K562 (cell line): ENCODE results near the gene PTRHD1. TPM values are rescaled to one million over a fixed set of nuclear protein-coding genes. Genes with fewer than 3 reads are reported as not detected.

Experiments
- ATAC-seq: fragments of 200-7000 bp; cut with Tn5 transposase; 3 replicates; pipeline ENCODE4 v1.9.1; 2020; ENCODE audit warnings: moderate library complexity
- BruUV-seq: library from RNA; stranded (reverse); fragments of 400-500 nt; replicated peaks from 2 replicates; lab custom pipeline; 2021; lab: Mats Ljungman, UMichigan
- CTCF ChIA-PET: fragments of 300-600 bp; formaldehyde crosslinking; extraction: SDS; loops from one replicate; lab custom pipeline; 2021; ENCODE audit warnings: low intra/inter-chr PET ratio; lab: Yijun Ruan, JAX
- POLR2A ChIA-PET: fragments of 300-600, 350-650 bp; sonication (Branson Sonifier 250); formaldehyde crosslinking; extraction: SDS; loops from one replicate; lab custom pipeline; 2021; ENCODE audit warnings: antibody characterized with exemption, inconsistent platforms; lab: Yijun Ruan, JAX
- DNase-seq, 4 experiments: peaks; one replicate each; pipeline versions ENCODE4 v3.0.0 to v3.0.0-alpha.2; 2011 to 2018; ENCODE audit warnings: low spot score in 3 of 4, mixed read lengths in 3 of 4; ENCODE audit errors: extremely low read depth in 1 of 4
- FAIRE-seq: peaks from 2 replicates; lab custom pipeline; 2011; peaks lifted over from hg19 to GRCh38; lab: Jason Lieb, UNC
- H2AFZ ChIP-seq: 2 replicates; pipeline ENCODE4 v1.6.0; 2011; ENCODE audit warnings: low read depth, low read length, control low read depth, inconsistent platforms
- H3K27ac ChIP-seq: fragments of 200-600 bp; 3 replicates; pipeline ENCODE4 v1.8.0; 2011; ENCODE audit warnings: low read depth, mild to moderate bottlenecking, control low read depth, inconsistent platforms, low read length, moderate library complexity, mixed read lengths; ENCODE audit errors: extremely low read depth
- H3K27me3 ChIP-seq, 2 experiments: fragments of 300-600 bp in 1 of 2; 2 replicates in 1 of 2; 3 replicates in 1 of 2; pipeline versions ENCODE4 v1.6.0 to v1.8.0; 2011; ENCODE audit warnings: inconsistent platforms in 2 of 2, low read length in 2 of 2, mild to moderate bottlenecking in 1 of 2, mixed read lengths in 1 of 2, moderate library complexity in 1 of 2; ENCODE audit not compliant: control insufficient read depth in 2 of 2, insufficient read depth in 2 of 2
- H3K36me3 ChIP-seq: fragments of 300-600 bp; 3 replicates; pipeline ENCODE4 v1.8.0; 2011; ENCODE audit warnings: mild to moderate bottlenecking, low read length, inconsistent platforms; ENCODE audit not compliant: control insufficient read depth, insufficient read depth
- H3K4me1 ChIP-seq, 2 experiments: fragments of 200-600 bp in 1 of 2; replicated peaks in 1 of 2; 2 replicates in 1 of 2; 3 replicates in 1 of 2; pipeline versions ENCODE4 v1.5.1 to v1.8.0; 2011; ENCODE audit warnings: inconsistent platforms in 2 of 2, low read length in 2 of 2, mild to moderate bottlenecking in 1 of 2, mixed read lengths in 1 of 2, moderate library complexity in 1 of 2; ENCODE audit not compliant: control insufficient read depth in 2 of 2, insufficient read depth in 2 of 2
- H3K4me2 ChIP-seq: 2 replicates; pipeline ENCODE4 v1.6.1; 2011; ENCODE audit warnings: low read length, control low read depth, inconsistent platforms, mixed read lengths; ENCODE audit not compliant: insufficient read depth
- H3K4me3 ChIP-seq: fragments of 200-600 bp; sonication (generic), shearing (Covaris generic); 2 replicates; pipeline ENCODE4 v1.5.1; 2016; ENCODE audit warnings: control low read depth, inconsistent platforms
- H3K79me2 ChIP-seq: fragments of 200-600 bp; 3 replicates; pipeline ENCODE4 v1.8.0; 2011; ENCODE audit warnings: low read length, inconsistent platforms; ENCODE audit not compliant: control insufficient read depth, insufficient read depth
- H3K9ac ChIP-seq, 2 experiments: 2 replicates each; pipeline versions ENCODE4 v1.6.0 to v1.6.1; 2011; ENCODE audit warnings: low read depth in 2 of 2, low read length in 2 of 2, control low read depth in 1 of 2, inconsistent platforms in 1 of 2, mild to moderate bottlenecking in 1 of 2, mixed read lengths in 1 of 2; ENCODE audit not compliant: insufficient read depth in 1 of 2
- H3K9me1 ChIP-seq: one replicate; pipeline ENCODE4 v1.6.0; 2011; ENCODE audit warnings: inconsistent platforms, mild to moderate bottlenecking, low read length, moderate library complexity; ENCODE audit not compliant: control insufficient read depth, insufficient read depth
- H3K9me3 ChIP-seq: replicated peaks from 2 replicates; pipeline ENCODE4 v1.5.1; 2011; ENCODE audit warnings: low read depth, low read length, inconsistent platforms; ENCODE audit not compliant: control insufficient read depth, insufficient read depth
- H4K20me1 ChIP-seq: replicated peaks from 2 replicates; pipeline ENCODE4 v1.6.1; 2011; ENCODE audit warnings: low read length, inconsistent platforms, mixed read lengths; ENCODE audit not compliant: control insufficient read depth, insufficient read depth
- FOXK2 ChIP-seq, 2 experiments: fragments of 450-650 bp; IDR thresholded peaks in 1 of 2; conservative IDR thresholded peaks in 1 of 2; 2 replicates each; pipeline ENCODE4 v1.6.1; 2016; ENCODE audit warnings: low read depth in 2 of 2, mild to moderate bottlenecking in 1 of 2
- GTF2E2 ChIP-seq: fragments of 200-800 bp; sonication (Bioruptor generic); IDR thresholded peaks from 2 replicates; pipeline ENCODE4 v1.6.1; 2016; ENCODE audit warnings: missing genetic modification characterization, missing compliant biosample characterization
- HMG20A ChIP-seq: fragments of 450-650 bp; formaldehyde crosslinking; conservative IDR thresholded peaks from 2 replicates; pipeline ENCODE4 v1.4.0; 2020; ENCODE audit warnings: mild to moderate bottlenecking, mixed read lengths
- KDM4B ChIP-seq, 2 experiments: fragments of 450-650 bp in 1 of 2; sonication (generic) in 1 of 2; IDR thresholded peaks; 2 replicates each; pipeline ENCODE4 v1.6.1; 2016 to 2017; ENCODE audit warnings: borderline replicate concordance in 2 of 2, antibody characterized with exemption in 1 of 2, low read depth in 1 of 2, mild to moderate bottlenecking in 1 of 2
- NR2C1 ChIP-seq, 2 experiments: fragments of 450-650 bp; IDR thresholded peaks; 2 replicates each; pipeline ENCODE4 v1.6.1; 2017; ENCODE audit warnings: mild to moderate bottlenecking in 2 of 2, antibody characterized with exemption in 1 of 2, inconsistent platforms in 1 of 2, missing compliant biosample characterization in 1 of 2, missing genetic modification characterization in 1 of 2
- PKNOX1 ChIP-seq: fragments of 450-650 bp; IDR thresholded peaks from 2 replicates; pipeline ENCODE4 v1.6.1; 2016
- PRDM10 ChIP-seq: fragments of 450-650 bp; IDR thresholded peaks from 2 replicates; pipeline ENCODE4 v1.6.1; 2018; ENCODE audit not compliant: partially characterized antibody
- RFX1 ChIP-seq: fragments of 450-650 bp; IDR thresholded peaks from 2 replicates; pipeline ENCODE4 v1.6.1; 2016; ENCODE audit warnings: mild to moderate bottlenecking, moderate library complexity
- SIN3A ChIP-seq, 2 experiments: fragments of 150-350 bp in 1 of 2; IDR thresholded peaks; 2 replicates each; pipeline ENCODE4 v1.6.1; 2011 to 2016; ENCODE audit warnings: borderline replicate concordance in 2 of 2, low read depth in 2 of 2, low read length in 2 of 2, mild to moderate bottlenecking in 2 of 2, moderate library complexity in 2 of 2; ENCODE audit not compliant: control insufficient read depth in 1 of 2
- YY1 ChIP-seq, 3 experiments: IDR thresholded peaks; 2 replicates each; pipeline ENCODE4 v1.6.1; 2011; ENCODE audit warnings: low read length in 2 of 3, mild to moderate bottlenecking in 2 of 3, moderate library complexity in 2 of 3, borderline replicate concordance in 1 of 3, control low read depth in 1 of 3, low read depth in 1 of 3; ENCODE audit not compliant: insufficient read depth in 3 of 3, insufficient replicate concordance in 2 of 3, control insufficient read depth in 1 of 3, insufficient read length in 1 of 3; ENCODE audit errors: extremely low read depth in 1 of 3
- ZSCAN29 ChIP-seq: fragments of 450-650 bp; IDR thresholded peaks from 2 replicates; pipeline ENCODE4 v1.6.1; 2017
- WGBS: fragments of 100-300 bp; shearing (Covaris generic); methylation state at CpG from one replicate; pipeline ENCODE4 v1.1.6; 2016; ENCODE audit warnings: low coverage, mixed read lengths; ENCODE audit not compliant: insufficient coverage; ENCODE audit errors: missing lambda C conversion rate; 5-methylcytosine and 5-hydroxymethylcytosine counted together
- in situ Hi-C: fragments of 300-500 bp; cut with MboI; formaldehyde crosslinking; loops from 4 replicates; pipeline ENCODE4 v1.15.0; 2018; ENCODE audit warnings: inconsistent platforms, mixed read lengths
- intact Hi-C: fragments of 100-400 bp; cut with micrococcal nuclease; formaldehyde crosslinking; loops from 2 replicates; pipeline ENCODE4 v1.14.2; 2022
- polyA plus RNA-seq, 8 experiments: library from polyadenylated mRNA; depleted of rRNA in 4 of 8; stranded (reverse) in 5 of 8; unstranded in 3 of 8; fragments of >200 nt; fragmentation: Nextera tagmentation in 2 of 8; fragmentation: Illumina TruSeq in 1 of 8; extraction: Ambion mirVana in 2 of 8; extraction: Trizol in 1 of 8; gene quantifications; 2 replicates each; pipeline versions ENCODE4 v1.2.1 to v1.2.3, GENCODE V29; 2011 to 2014; ENCODE audit warnings: inconsistent platforms in 1 of 8, missing spikeins in 1 of 8
- total RNA-seq, 7 experiments: library from RNA; depleted of rRNA in 6 of 7; stranded (reverse); fragments of >200 nt in 6 of 7; fragmentation: Illumina TruSeq in 2 of 7; extraction: Trizol in 2 of 7; gene quantifications; 2 replicates each; pipeline versions ENCODE4 v1.2.1 to v1.2.3, GENCODE V29; 2011 to 2021; ENCODE audit warnings: low replicate concordance in 1 of 7

Gene PTRHD1
- total and polyA plus RNA-seq, 9 of the 15 experiments (the other 6 are each of a cell fraction or from before 2014, with no cell fraction given): 15.8 to 83.2 (median 46.6) TPM

GRCh38 chr2:24793761-24794435 is 707 bp upstream of the PTRHD1 start:
- DNase-seq (peak in 2 of 4 experiments; percentile 22 to 34), FAIRE-seq (no peak)
- intact Hi-C loops: loop anchor here (2.0 kb wide), 1 partner anchor 303 kb away; the partner anchor contains the start of gene NCOA1

More at GRCh38 chr2:24793761-24794435, 707 bp upstream of the PTRHD1 start:
- peaks cover 50% of the 10 kb centered on the region; the same call in 2 of the 3 replicates for H3K36me3 ChIP-seq
- H2AFZ ChIP-seq: peak overlapping the region; percentile 100
- peaks cover 7% of the 10 kb centered on the region; the same call in 1 of the 2 replicates for H4K20me1 ChIP-seq
- TF ChIP-seq SIN3A (IDR thresholded peaks at IDR 0.05; ENCODE audit: borderline replicate concordance in 2 of 2, control insufficient read depth in 1 of 2, low read depth in 2 of 2, low read length in 2 of 2) (0 out of 4 replicates have a peak, but pooled peaks of 1 of the 2 experiments have one; percentile 16), RFX1 (peak; percentile 82), PRDM10 (peak; percentile 42), PKNOX1 (no peak), NR2C1 (IDR thresholded peaks at IDR 0.05) (0 out of 2 replicates have a peak, but pooled peaks have one; percentile 5), NR2C1 (tag; IDR thresholded peaks at IDR 0.05) (no peak), KDM4B (IDR thresholded peaks at IDR 0.05; ENCODE audit: borderline replicate concordance in 2 of 2, low read depth in 1 of 2) (no peak), GTF2E2 (tag) (peak; percentile 30; the same call in 1 of the 2 replicates), YY1 (IDR thresholded peaks at IDR 0.05; ENCODE audit: borderline replicate concordance in 1 of 3, control insufficient read depth in 1 of 3, extremely low read depth in 1 of 3, insufficient read depth in 3 of 3, insufficient read length in 1 of 3, insufficient replicate concordance in 2 of 3, low read depth in 1 of 3, low read length in 2 of 3) (peak in 1 of 3 experiments; percentile 45), HMG20A (no peak), FOXK2 (conservative IDR thresholded peaks at IDR 0.05 in 1 of 2, IDR thresholded peaks at IDR 0.05 in 1 of 2; ENCODE audit: low read depth in 2 of 2) (0 out of 4 replicates have a peak, but pooled peaks of 1 of the 2 experiments have one; percentile 22), ZSCAN29 (peak; percentile 75; the same call in 1 of the 2 replicates)
- H3K9me3 ChIP-seq: no peaks in the 10 kb centered on the region
- BruUV-seq: TSS peak; percentile 76
- ChIA-PET CTCF (interaction anchor here (1.0 kb wide), 1 partner anchor 384 kb away, joined by 3 read pairs; no protein-coding TSS in a partner anchor), POLR2A (interaction anchor here (1.3 to 1.5 kb wide), 3 partner anchors 15 to 19 kb away, joined by 3 to 6 read pairs (median 3); no protein-coding TSS in a partner anchor)
- in situ Hi-C loops: loop anchor here (25.0 kb wide), 1 partner anchor 382 kb away; no protein-coding TSS in a partner anchor
- peaks cover 9 to 35% of the 10 kb centered on the region in 2 experiments; a peak in 4 of 5 replicates for H3K4me1 ChIP-seq
- peak overlapping the region; percentile 95 for H3K4me2 ChIP-seq
- no peaks in the 10 kb centered on the region for H3K27me3 ChIP-seq
- peak overlapping the region; percentile 98 to 100 for H3K9ac ChIP-seq
- H3K79me2 ChIP-seq: peaks cover 70% of the 10 kb centered on the region
- WGBS: 0% methylated on average over 14 of the region's 14 CpGs
- H3K4me3 ChIP-seq: peak overlapping the region; percentile 87
- ATAC-seq: no peak
- peak overlapping the region; percentile 99 for H3K27ac ChIP-seq
- no peaks in the 10 kb centered on the region for H3K9me1 ChIP-seq
